Left ventricle myocardium inferior (tissue), 1 donor: ENCODE measurements around the gene RMI1. TPM values are rescaled to one million over a fixed set of nuclear protein-coding genes. Genes with fewer than 3 reads are reported as not detected.

Source experiments
- DNase-seq: peaks from one replicate; pipeline ENCODE4 v3.0.0-alpha.2; 2020
- H3K27ac ChIP-seq: fragments of 200-600 bp; replicated peaks from 2 replicates; pipeline ENCODE4 v1.8.0; 2021
- H3K27me3 ChIP-seq: fragments of 200-600 bp; 2 replicates; pipeline ENCODE4 v1.8.0; 2021; ENCODE audit warnings: low read depth
- H3K36me3 ChIP-seq: fragments of 200-600 bp; 2 replicates; pipeline ENCODE4 v1.8.0; 2021
- H3K4me1 ChIP-seq: fragments of 200-600 bp; 2 replicates; pipeline ENCODE4 v1.8.0; 2021
- H3K4me3 ChIP-seq: fragments of 200-600 bp; 2 replicates; pipeline ENCODE4 v1.8.0; 2021; ENCODE audit warnings: mild to moderate bottlenecking, moderate library complexity
- H3K9me3 ChIP-seq: fragments of 200-600 bp; replicated peaks from 2 replicates; pipeline ENCODE4 v1.8.0; 2021
- intact Hi-C: fragments of 100-400 bp; cut with micrococcal nuclease; formaldehyde crosslinking; loops from one replicate; pipeline ENCODE4 v1.11.0; 2022
- long read RNA-seq: library from polyadenylated mRNA; unstranded; transcript quantifications from one replicate; pipeline ENCODE4 v2.0.0, GENCODE V29; 2021
- total RNA-seq: library from RNA; stranded (reverse); fragmentation: NEBNext Ultra II Directional; extraction: Animal tissue kit (Norgen Biotek cat#: 25700); gene quantifications from one replicate; pipeline ENCODE4 v1.2.1, GENCODE V29; 2021
- TF ChIP-seq, protein P1 (sequence below): fragments of 200-600 bp; IDR thresholded peaks from 2 replicates; pipeline ENCODE4 v1.8.0; 2021; ENCODE audit warnings: antibody characterized with exemption, mild to moderate bottlenecking, borderline replicate concordance
- donor health status: DM: no; HTN: yes; CAD: no; lungs with severe emphysema.

RMI1 gene
- 5.2 TPM for total RNA-seq
- long read RNA-seq, transcript RMI1-202 (3 exons, 1,553 nt), result major isoform, 5 of 8 reads
- long read RNA-seq, partial matches to known transcripts, result 1 of 8 reads
- long read RNA-seq, other reads (novel, unspliced or antisense), result 2 of 8 reads

DNA sequence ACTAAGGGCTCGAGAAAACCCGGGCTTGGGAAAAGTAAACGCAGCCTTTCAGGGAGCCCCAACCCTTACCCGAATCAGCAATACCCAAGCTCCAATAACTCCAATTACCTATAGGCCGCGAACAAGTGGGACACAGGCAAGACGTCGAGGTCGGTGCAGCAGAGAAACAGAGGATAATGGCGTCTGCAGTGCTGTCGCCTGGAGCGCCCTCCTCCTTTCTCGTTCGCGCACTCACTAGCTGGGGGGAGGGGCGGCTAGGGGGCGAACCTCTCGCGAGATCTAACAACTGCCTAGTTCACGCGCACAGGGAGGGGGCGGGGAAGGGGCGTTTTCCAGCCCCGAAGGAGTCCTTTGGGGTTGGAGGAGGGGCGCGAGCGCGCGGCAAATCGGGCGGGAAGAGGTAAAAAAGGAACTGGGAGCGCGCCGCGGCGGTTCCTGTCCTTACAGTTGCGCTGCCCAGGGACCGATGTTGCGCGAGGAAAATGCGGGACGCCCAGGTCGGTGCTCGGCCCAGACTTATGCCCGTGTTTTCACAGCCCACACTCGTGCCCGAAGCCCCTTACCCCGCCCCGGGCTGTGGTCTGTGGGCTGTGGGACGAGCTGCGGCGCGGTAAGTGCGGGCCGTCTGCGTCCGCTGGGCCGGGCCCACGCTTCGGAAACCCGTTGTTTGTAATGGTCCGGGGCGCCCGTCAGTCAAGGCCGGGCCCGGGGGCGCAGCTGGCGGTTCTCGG, at the start of gene RMI1:
Gene RMI1 (plus strand): TSS at position 411 of the 731 bp plus-strand sequence. CDS start 20,182 bp downstream, outside the sequence.
- peaks cover 71% of the 10 kb centered on the region for H3K4me1 ChIP-seq

DNA sequence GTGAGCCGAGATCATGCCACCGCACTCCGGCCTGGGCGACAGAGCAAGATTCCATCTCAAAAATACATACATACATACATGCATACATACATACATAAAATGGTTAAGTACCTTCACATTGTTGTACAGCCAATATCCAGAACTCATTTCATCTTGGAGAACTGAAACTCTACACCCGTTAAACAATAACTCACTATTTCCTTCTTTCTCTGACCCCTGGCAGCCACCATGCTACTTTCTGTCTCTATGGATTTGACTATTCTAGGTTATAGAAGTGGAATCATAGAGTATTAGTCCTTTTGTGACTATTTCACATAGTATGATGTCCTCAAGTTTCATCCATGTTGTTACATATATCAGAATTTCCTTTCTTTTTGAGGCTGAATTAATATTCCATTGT, 49.7 kb upstream of the RMI1 start:
- TF ChIP-seq, protein P1, sequence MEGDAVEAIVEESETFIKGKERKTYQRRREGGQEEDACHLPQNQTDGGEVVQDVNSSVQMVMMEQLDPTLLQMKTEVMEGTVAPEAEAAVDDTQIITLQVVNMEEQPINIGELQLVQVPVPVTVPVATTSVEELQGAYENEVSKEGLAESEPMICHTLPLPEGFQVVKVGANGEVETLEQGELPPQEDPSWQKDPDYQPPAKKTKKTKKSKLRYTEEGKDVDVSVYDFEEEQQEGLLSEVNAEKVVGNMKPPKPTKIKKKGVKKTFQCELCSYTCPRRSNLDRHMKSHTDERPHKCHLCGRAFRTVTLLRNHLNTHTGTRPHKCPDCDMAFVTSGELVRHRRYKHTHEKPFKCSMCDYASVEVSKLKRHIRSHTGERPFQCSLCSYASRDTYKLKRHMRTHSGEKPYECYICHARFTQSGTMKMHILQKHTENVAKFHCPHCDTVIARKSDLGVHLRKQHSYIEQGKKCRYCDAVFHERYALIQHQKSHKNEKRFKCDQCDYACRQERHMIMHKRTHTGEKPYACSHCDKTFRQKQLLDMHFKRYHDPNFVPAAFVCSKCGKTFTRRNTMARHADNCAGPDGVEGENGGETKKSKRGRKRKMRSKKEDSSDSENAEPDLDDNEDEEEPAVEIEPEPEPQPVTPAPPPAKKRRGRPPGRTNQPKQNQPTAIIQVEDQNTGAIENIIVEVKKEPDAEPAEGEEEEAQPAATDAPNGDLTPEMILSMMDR, result no peak
- H3K4me3 ChIP-seq, result no peak overlapping the region
- no peaks in the 10 kb centered on the region for H3K27me3 ChIP-seq
- no peaks in the 10 kb centered on the region for H3K36me3 ChIP-seq
- no peak overlapping the region for H3K27ac ChIP-seq
- no peak for DNase-seq
- intact Hi-C loops, result no loop called here
- no peaks in the 10 kb centered on the region for H3K9me3 ChIP-seq
- H3K4me1 ChIP-seq, result peaks cover 21% of the 10 kb centered on the region

More for the DNA sequence above, at the start of gene RMI1:
- Histone ChIP-seq H3K9me3 (no peaks in the 10 kb centered on the region), H3K27me3 (no peaks in the 10 kb centered on the region), H3K4me3 (peak within 1 kb of the TSS; percentile 97), H3K27ac (peak within 1 kb of the TSS; percentile 98), H3K36me3 (peaks cover 23% of the 10 kb centered on the region)
- TF ChIP-seq, protein P1, result no peak
- peak; percentile 100 for DNase-seq
- intact Hi-C loops, result no loop called here

DNA sequence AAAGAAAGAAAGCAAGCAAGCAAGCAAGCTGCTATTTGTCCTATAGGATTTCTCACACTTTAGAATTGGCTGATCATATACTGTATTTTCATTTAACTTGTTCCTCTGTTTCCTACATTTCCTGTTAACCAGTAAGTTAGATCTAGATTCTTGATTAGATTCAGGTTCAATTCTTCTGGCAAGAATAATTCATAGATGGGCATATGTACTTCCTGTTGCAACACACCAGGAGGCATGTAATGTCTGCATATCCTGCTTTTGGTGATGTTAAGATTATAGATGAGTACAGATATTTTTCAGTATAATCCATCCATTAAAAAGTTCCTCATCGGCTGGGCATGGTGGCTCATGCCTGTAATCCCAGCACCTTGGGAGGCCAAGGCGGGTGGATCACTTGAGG, 48.6 kb upstream of the RMI1 start:
- intact Hi-C loops, result no loop called here

DNA sequence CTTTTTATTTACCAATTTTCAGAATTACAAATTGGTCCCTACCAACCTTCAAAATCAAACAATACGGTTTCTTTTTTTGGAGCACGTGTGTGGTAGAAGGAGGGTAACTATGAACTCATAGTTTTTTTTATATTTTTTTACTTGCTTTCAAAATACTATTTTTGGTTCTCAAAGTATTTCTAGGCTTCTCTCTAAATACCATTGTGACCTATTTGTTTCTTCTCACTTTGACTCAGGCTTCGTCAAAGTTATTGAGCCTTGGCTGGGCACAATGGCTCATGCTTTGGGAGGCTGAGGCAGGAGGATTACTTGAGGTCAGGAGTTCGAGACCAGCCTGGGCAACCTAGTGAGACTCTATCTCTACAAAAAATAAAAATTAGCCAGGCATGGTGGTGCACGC, 47.8 kb upstream of the RMI1 start:
- Histone ChIP-seq H3K4me3 (no peak overlapping the region), H3K27ac (no peak overlapping the region), H3K27me3 (no peaks in the 10 kb centered on the region), H3K9me3 (no peaks in the 10 kb centered on the region), H3K4me1 (peaks cover 21% of the 10 kb centered on the region), H3K36me3 (no peaks in the 10 kb centered on the region)
- TF ChIP-seq, protein P1, result no peak
- intact Hi-C loops, result no loop called here
- no peak for DNase-seq

More for the DNA sequence above, 48.6 kb upstream of the RMI1 start:
- Histone ChIP-seq H3K27ac (no peak overlapping the region), H3K36me3 (no peaks in the 10 kb centered on the region), H3K27me3 (no peaks in the 10 kb centered on the region), H3K9me3 (no peaks in the 10 kb centered on the region), H3K4me3 (no peak overlapping the region), H3K4me1 (peaks cover 21% of the 10 kb centered on the region)
- TF ChIP-seq, protein P1, result no peak
- DNase-seq, result no peak

DNA sequence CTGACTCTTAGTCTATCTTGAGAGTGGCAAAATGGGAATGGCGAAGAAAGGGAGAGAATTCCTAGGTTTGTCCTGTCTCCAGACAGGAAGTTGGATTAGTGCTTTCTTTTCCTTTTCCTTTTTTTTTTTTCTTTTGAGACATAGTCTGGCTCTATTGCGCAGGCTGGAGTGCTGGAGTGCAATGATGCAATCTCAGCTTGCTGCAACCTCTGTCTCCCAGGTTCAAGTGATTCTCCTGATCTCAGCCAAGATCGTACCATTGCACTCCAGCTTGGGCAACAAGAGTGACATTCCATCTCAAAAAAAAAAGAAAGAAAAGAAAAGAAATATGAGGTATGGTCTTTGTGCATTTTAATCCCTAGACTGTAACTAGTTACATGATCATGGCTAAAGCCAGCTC, 46.8 kb upstream of the RMI1 start:
- no peaks in the 10 kb centered on the region for H3K27me3 ChIP-seq
- DNase-seq, result no peak
- TF ChIP-seq, protein P1, result no peak
- H3K4me3 ChIP-seq, result no peak overlapping the region
- H3K4me1 ChIP-seq, result peaks cover 21% of the 10 kb centered on the region
- H3K9me3 ChIP-seq, result no peaks in the 10 kb centered on the region
- no peak overlapping the region for H3K27ac ChIP-seq
- intact Hi-C loops, result no loop called here
- peaks cover 4% of the 10 kb centered on the region for H3K36me3 ChIP-seq
